Keratinocyte (primary cell): ENCODE measurements around the gene ATP1B2.

ENCODE experiments used
- CTCF ChIP-seq, 3 experiments: IDR thresholded peaks in 1 of 3; conservative IDR thresholded peaks in 1 of 3; optimal IDR thresholded peaks in 1 of 3; 2 replicates in 2 of 3; 3 replicates in 1 of 3; pipeline versions ENCODE3 to v1.5.1; 2011; ENCODE audit warnings: low read length in 3 of 3, mild to moderate bottlenecking in 3 of 3, moderate library complexity in 2 of 3, control low read depth in 1 of 3, inconsistent platforms in 1 of 3; ENCODE audit not compliant: insufficient read depth in 2 of 3; ENCODE audit errors: extremely low read depth in 1 of 3
- EZH2 ChIP-seq: IDR thresholded peaks from one replicate; pipeline ENCODE4 v1.6.1; 2012; ENCODE audit warnings: inconsistent platforms, mild to moderate bottlenecking, low read length, moderate library complexity

- TF ChIP-seq CTCF (optimal IDR thresholded peaks at IDR 0.05 in 1 of 3, IDR thresholded peaks at IDR 0.05 in 1 of 3, conservative IDR thresholded peaks at IDR 0.05 in 1 of 3; ENCODE audit: extremely low read depth in 1 of 3, insufficient read depth in 2 of 3, low read length in 3 of 3) (no peak), EZH2 (peak; percentile 43)
These were observed 54.0 kb downstream of the ATP1B2 start, which contains the start of gene EFNB3 for GRCh38 chr17:7704601-7705268.
